Osteoblast (primary cell): ENCODE data around the gene PRELID2. TPM values are rescaled to one million over a fixed set of nuclear protein-coding genes. Genes with fewer than 3 reads are reported as not detected.
A peak's percentile ranks its signal among the peaks of the same experiment; 100 is the strongest.

ENCODE experiments used
- DNase-seq: peaks from one replicate; pipeline ENCODE4 v3.0.0; 2011; ENCODE audit warnings: low spot score, mixed read lengths; ENCODE audit not compliant: insufficient read length; ENCODE audit errors: missing footprints
- H2AFZ ChIP-seq: 2 replicates; pipeline ENCODE4 v1.6.0; 2011; ENCODE audit warnings: mild to moderate bottlenecking, low read length
- H3K27ac ChIP-seq: 2 replicates; pipeline ENCODE4 v1.5.1; 2011; ENCODE audit warnings: mild to moderate bottlenecking, low read depth, low read length, moderate library complexity
- H3K27me3 ChIP-seq: 2 replicates; pipeline ENCODE4 v1.6.0; 2012; ENCODE audit warnings: mild to moderate bottlenecking, control low read depth, inconsistent platforms, low read length, moderate library complexity; ENCODE audit not compliant: insufficient read depth
- H3K36me3 ChIP-seq: 2 replicates; pipeline ENCODE4 v1.5.1; 2011; ENCODE audit warnings: mild to moderate bottlenecking, low read length, control low read depth, moderate library complexity; ENCODE audit not compliant: insufficient read depth
- H3K4me1 ChIP-seq: 2 replicates; pipeline ENCODE4 v1.5.1; 2011; ENCODE audit warnings: mild to moderate bottlenecking, low read length, control low read depth, moderate library complexity; ENCODE audit not compliant: insufficient read depth
- H3K4me2 ChIP-seq: 2 replicates; pipeline ENCODE4 v1.6.0; 2011; ENCODE audit warnings: mild to moderate bottlenecking, low read length; ENCODE audit not compliant: insufficient read depth
- H3K4me3 ChIP-seq: fragments of 200-600 bp; sonication (generic); 3 replicates; pipeline ENCODE4 v1.5.1; 2012; ENCODE audit warnings: mild to moderate bottlenecking, low read length, inconsistent platforms; ENCODE audit not compliant: insufficient read depth
- H3K79me2 ChIP-seq: 2 replicates; pipeline ENCODE4 v1.6.0; 2012; ENCODE audit warnings: mild to moderate bottlenecking, low read length, control low read depth, inconsistent platforms; ENCODE audit not compliant: insufficient read depth
- H3K9me3 ChIP-seq: 2 replicates; pipeline ENCODE4 v1.5.1; 2011; ENCODE audit warnings: low read depth, low read length, control low read depth
- H4K20me1 ChIP-seq: 2 replicates; pipeline ENCODE4 v1.6.0; 2012; ENCODE audit warnings: mild to moderate bottlenecking, low read length, control low read depth; ENCODE audit not compliant: insufficient read depth
- CTCF ChIP-seq: IDR thresholded peaks from 2 replicates; pipeline ENCODE4 v1.5.1; 2011; ENCODE audit warnings: mild to moderate bottlenecking, low read depth, low read length, moderate library complexity; ENCODE audit errors: extremely low read depth
- total RNA-seq: library from RNA; depleted of rRNA; stranded (reverse); fragments of >200 nt; gene quantifications from 2 replicates; pipeline ENCODE4 v1.2.3, GENCODE V29; 2012

Gene PRELID2
- total RNA-seq, 1 donor, result 19.5 TPM

DNA sequence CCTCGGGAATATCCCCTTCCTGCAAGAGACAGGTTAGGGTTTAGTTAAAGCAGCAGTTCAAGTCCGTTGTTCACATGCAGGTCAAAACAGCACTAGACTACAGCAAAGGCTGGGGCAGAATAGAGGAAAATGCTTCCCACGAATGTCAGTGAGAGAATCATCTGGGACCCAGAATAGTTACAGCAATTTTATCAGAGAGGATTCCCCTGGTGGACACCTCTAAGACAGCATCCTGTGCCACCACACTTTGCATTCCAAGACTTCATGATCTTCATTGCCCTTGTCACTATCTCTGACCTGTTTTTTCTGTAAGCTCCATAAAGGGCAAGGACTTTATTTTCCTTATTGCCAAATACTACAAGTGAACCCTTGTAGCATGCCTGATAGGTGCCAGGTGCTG is 24.8 kb upstream of the PRELID2 start:
- H3K4me1 ChIP-seq, result peaks cover 25% of the 10 kb centered on the region
- no peak overlapping the region for H3K4me3 ChIP-seq
- no peaks in the 10 kb centered on the region for H4K20me1 ChIP-seq
- H3K79me2 ChIP-seq, result no peaks in the 10 kb centered on the region
- no peaks in the 10 kb centered on the region for H3K9me3 ChIP-seq
- no peaks in the 10 kb centered on the region for H3K36me3 ChIP-seq
- H2AFZ ChIP-seq, result no peak overlapping the region
- no peak overlapping the region for H3K4me2 ChIP-seq
- peak; percentile 22 for TF ChIP-seq CTCF
- H3K27ac ChIP-seq, result no peak overlapping the region
- H3K27me3 ChIP-seq, result no peaks in the 10 kb centered on the region
- no peak for DNase-seq

- Histone ChIP-seq H2AFZ (no peak overlapping the region), H3K4me3 (no peak overlapping the region), H3K36me3 (no peaks in the 10 kb centered on the region), H3K4me2 (peak overlapping the region; percentile 24), H3K4me1 (peaks cover 29% of the 10 kb centered on the region), H3K27ac (peak overlapping the region; percentile 36), H3K9me3 (no peaks in the 10 kb centered on the region), H4K20me1 (no peaks in the 10 kb centered on the region), H3K27me3 (no peaks in the 10 kb centered on the region), H3K79me2 (no peaks in the 10 kb centered on the region)
- no peak for DNase-seq
- TF ChIP-seq CTCF, result no peak
These were observed 24.3 kb upstream of the PRELID2 start for GRCh38 chr5:145859453-145859852.

DNA sequence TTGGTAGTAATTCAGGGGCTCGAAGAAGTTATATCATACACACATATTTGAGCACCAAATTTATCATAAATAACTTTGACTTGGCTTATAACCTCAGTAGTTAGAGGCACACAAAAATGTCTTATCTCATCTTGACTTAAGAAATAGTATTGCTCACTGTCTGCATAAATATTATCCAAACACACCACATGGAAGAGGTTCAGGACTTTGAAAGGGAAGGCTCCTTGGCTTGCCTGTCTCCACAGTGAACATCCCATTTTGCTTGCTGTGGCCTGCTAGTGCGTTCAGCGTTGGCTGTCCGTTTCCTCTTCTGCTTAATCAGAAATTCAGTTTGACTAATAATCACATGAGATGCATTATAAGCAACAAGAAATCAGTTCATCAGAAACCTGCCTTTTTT is 23.8 kb upstream of the PRELID2 start:
- DNase-seq, result no peak
- no peak for TF ChIP-seq CTCF
- H3K9me3 ChIP-seq, result no peaks in the 10 kb centered on the region

DNA sequence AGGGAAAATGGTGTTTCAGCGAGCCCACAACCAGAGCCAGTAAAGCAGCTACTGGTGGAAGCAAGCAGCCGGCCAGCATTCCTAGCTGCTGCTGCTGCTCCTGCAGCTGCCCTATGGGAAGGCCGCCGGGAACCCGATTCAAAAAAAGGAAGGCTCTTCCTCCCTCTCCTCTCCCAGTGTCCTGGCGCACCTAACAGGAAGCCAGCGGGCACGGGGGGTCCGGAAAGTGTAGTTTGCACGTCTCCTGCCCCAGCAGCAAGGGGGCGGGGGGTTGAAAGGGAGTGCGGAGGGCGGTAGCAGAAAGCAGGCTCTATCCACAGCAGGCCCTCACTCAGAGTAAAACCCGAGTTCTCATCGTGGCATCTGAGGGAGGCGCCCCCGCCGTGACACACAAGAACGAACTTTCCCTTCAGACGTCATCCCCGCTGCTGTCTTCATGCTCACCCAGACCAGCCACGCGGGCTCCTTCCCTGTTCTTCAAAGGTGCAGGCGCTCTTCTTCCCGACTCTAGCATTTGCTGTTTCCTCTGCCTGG is 21.2 kb upstream of the PRELID2 start:
- TF ChIP-seq CTCF, result no peak
- Histone ChIP-seq H3K36me3 (no peaks in the 10 kb centered on the region), H3K4me3 (peak overlapping the region; percentile 61), H3K79me2 (no peaks in the 10 kb centered on the region), H3K4me2 (peak overlapping the region; percentile 75), H3K27ac (peak overlapping the region; percentile 85), H3K4me1 (peaks cover 31% of the 10 kb centered on the region), H3K27me3 (no peaks in the 10 kb centered on the region), H2AFZ (peak overlapping the region; percentile 96), H4K20me1 (no peaks in the 10 kb centered on the region), H3K9me3 (no peaks in the 10 kb centered on the region)
- DNase-seq, result no peak

More for the DNA sequence above, 23.8 kb upstream of the PRELID2 start:
- Histone ChIP-seq H3K4me3 (no peak overlapping the region), H3K79me2 (no peaks in the 10 kb centered on the region), H3K36me3 (no peaks in the 10 kb centered on the region), H4K20me1 (no peaks in the 10 kb centered on the region), H3K4me2 (peak overlapping the region; percentile 24), H3K27me3 (no peaks in the 10 kb centered on the region), H3K27ac (peak overlapping the region; percentile 36), H3K4me1 (peaks cover 31% of the 10 kb centered on the region), H2AFZ (no peak overlapping the region)
